Measurements from ENCODE around the gene DNAJC12. TPM values are rescaled to one million over a fixed set of nuclear protein-coding genes. Genes with fewer than 3 reads are reported as not detected.

Gene DNAJC12
- total RNA-seq, 2 donors from 2014 or later: 8.2 to 26.2 TPM

DNA sequence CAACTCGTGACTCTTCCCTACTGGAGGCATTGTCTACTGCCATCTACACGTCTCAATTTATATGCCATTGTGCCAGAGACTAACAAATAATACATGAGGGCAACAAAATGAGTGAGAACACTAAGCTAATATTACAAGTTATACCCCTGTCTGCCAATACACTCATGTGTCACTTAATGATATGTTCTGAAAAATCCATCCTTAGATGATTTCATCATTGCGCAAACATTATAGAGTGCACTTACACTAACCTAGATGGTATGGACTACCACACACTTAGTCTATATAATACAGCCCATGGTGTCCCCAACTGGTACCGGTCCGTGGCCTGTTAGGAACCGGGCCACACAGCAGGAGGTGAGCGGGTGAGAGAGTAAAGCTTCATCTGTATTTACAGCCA is 77.7 kb downstream of the DNAJC12 start:
- TF ChIP-seq POLR2A (IDR thresholded peaks at IDR 0.05): no peak
- TF ChIP-seq, protein P1, sequence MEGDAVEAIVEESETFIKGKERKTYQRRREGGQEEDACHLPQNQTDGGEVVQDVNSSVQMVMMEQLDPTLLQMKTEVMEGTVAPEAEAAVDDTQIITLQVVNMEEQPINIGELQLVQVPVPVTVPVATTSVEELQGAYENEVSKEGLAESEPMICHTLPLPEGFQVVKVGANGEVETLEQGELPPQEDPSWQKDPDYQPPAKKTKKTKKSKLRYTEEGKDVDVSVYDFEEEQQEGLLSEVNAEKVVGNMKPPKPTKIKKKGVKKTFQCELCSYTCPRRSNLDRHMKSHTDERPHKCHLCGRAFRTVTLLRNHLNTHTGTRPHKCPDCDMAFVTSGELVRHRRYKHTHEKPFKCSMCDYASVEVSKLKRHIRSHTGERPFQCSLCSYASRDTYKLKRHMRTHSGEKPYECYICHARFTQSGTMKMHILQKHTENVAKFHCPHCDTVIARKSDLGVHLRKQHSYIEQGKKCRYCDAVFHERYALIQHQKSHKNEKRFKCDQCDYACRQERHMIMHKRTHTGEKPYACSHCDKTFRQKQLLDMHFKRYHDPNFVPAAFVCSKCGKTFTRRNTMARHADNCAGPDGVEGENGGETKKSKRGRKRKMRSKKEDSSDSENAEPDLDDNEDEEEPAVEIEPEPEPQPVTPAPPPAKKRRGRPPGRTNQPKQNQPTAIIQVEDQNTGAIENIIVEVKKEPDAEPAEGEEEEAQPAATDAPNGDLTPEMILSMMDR (IDR thresholded peaks at IDR 0.05): no peak
- ATAC-seq: no peak
- Histone ChIP-seq H3K4me1 (peaks cover 4% of the 10 kb centered on the region), H3K27me3 (no peaks in the 10 kb centered on the region), H3K9me3 (no peaks in the 10 kb centered on the region), H3K4me3 (no peak overlapping the region), H3K36me3 (replicated peaks in 1 of 2; ENCODE audit: insufficient read depth in 1 of 2, low read depth in 2 of 2) (no peaks in the 10 kb centered on the region), H3K27ac (no peak overlapping the region)
- DNase-seq: no peak
- WGBS, 2 donors: 85 to 89% methylated on average over 7 of the region's 7 CpGs
- intact Hi-C loops (cut with DNase I): no loop called here

Small RNA genes lying within 50 kb of the gene (small RNA-seq; reads per million reads assigned to genes)
- gene RN7SL394P (not detected), gene RNU6-1250P (not detected), gene RNU6-523P (not detected)

Other genes with a start within 250 kb of the DNAJC12 start
- gene CTNNA3, start 142.0 kb downstream of the DNAJC12 start, total RNA-seq: under 1 TPM; under 0.01 to 0.33 TPM
- gene SIRT1, start 46.5 kb upstream of the DNAJC12 start, total RNA-seq: 10 to 100 TPM; 13.5 to 15.8 TPM
- 10 to 100 TPM; 21.4 to 42.8 TPM for gene HERC4, start 237.1 kb upstream of the DNAJC12 start, total RNA-seq